ENCODE results near the gene CHCHD6.

The CHCHD6 gene

DNA sequence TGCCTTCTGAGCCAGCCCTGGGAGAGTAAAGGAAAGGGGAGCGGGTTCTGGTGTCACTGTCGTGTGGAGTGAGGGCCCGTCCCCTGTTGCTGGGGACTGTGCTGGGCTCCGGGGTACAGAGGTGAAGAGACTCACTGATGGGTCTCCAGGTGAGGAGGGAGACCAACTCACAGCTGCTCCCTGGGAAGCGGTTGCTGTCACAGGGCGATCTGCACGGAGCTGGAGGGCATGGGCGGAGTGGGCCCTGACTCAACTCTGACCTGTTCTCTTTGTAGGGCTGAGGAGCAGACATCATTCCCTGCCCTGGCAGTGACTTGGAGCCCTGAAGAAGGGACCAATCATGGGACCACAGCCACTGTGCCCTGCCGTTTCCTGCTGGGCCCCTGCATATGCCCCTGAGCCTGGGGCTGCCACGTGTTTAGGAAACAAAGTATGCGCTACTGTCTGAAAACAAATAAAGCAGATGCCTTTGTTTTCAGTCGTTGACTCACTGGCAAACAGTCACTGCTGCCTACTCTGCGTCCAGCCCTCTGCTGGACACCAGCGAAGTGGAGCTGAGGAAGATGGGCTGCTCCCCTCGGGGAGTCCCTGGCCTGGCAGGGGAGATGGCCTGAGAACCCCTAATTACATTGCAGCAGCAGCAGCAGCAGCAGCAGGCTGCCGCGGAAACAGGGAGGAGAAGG lies 256.0 kb downstream of the CHCHD6 start:
- peak; percentile 83 for DNase-seq (ENCODE audit: low spot score)

- peak; percentile 36 for DNase-seq (ENCODE audit: low spot score)
These were observed 256.6 kb downstream of the CHCHD6 start for GRCh38 chr3:126960604-126960995.

DNA sequence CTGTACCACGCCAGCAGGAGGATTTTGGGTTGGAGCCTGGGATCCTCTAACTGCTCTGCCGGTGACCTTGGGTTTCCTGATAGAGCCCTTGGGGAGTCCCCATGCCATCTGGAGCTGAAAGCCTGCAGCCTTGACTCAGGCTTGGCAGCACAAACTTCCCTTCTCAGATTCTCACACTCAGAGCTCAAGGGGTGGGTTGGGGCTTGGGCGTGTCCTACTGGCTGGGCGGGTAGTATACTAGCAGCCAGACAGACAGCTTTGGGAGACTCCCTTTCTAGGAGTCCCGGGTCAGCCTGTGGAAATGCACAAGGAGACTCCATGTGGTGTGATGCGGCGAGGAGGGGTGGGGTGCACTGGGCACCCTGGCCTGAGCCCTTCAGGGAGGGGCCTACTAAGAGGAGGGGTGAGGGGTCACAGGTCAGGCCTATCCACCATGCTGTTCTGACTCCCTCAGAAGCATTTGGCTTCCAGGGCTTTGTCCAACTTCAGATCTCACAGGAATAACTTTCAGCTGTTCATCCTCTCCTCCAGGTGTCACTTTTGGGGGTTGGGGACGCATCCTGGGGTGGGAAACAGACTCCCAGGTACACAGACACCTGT lies 257.3 kb downstream of the CHCHD6 start:
- DNase-seq (ENCODE audit: low spot score) = peak; percentile 42

- no peak for DNase-seq (ENCODE audit: low spot score)
These were observed 257.9 kb downstream of the CHCHD6 start for GRCh38 chr3:126961791-126962461.

GRCh38 chr3:126962756-126963155 lies 258.7 kb downstream of the CHCHD6 start:
- DNase-seq (ENCODE audit: low spot score) = no peak

- no peak for DNase-seq (ENCODE audit: low spot score)
These were observed 259.5 kb downstream of the CHCHD6 start for GRCh38 chr3:126963261-126964190.

GRCh38 chr3:126964261-126964660 lies 260.2 kb downstream of the CHCHD6 start:
- DNase-seq (ENCODE audit: low spot score) = no peak

- no peak for DNase-seq (ENCODE audit: low spot score)
These were observed 260.9 kb downstream of the CHCHD6 start for GRCh38 chr3:126964950-126965349.

- DNase-seq (ENCODE audit: low spot score) = no peak
These were observed 261.6 kb downstream of the CHCHD6 start for GRCh38 chr3:126965526-126966080.

- no peak for DNase-seq (ENCODE audit: low spot score)
These were observed 263.3 kb downstream of the CHCHD6 start for GRCh38 chr3:126967386-126967785.

GRCh38 chr3:126968391-126969390 lies 264.7 kb downstream of the CHCHD6 start:
- DNase-seq (ENCODE audit: low spot score) = no peak

- DNase-seq (ENCODE audit: low spot score) = no peak
These were observed 265.5 kb downstream of the CHCHD6 start for GRCh38 chr3:126969586-126969985.

DNA sequence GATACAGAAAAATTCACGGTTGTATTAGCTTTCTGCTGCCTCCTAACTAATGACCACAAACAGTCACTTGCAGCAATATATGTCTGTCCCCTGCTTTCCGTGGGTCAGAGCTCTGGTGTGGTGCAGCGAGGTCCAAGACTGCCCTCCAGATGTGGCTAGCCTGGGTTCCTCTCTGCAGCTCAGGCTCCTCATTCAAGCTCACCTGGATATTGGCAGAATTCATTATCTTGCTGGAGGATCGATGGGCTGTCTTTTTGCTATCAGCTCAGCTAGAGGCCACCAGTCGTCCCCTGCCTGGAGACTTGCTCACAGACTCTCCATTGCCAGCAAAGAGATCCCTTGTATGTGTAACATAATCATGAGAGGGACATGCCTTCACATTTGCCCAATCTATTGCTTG lies 266.1 kb downstream of the CHCHD6 start:
- no peak for DNase-seq (ENCODE audit: low spot score)

GRCh38 chr3:126970921-126971320 lies 266.9 kb downstream of the CHCHD6 start:
- no peak for DNase-seq (ENCODE audit: low spot score)

DNA sequence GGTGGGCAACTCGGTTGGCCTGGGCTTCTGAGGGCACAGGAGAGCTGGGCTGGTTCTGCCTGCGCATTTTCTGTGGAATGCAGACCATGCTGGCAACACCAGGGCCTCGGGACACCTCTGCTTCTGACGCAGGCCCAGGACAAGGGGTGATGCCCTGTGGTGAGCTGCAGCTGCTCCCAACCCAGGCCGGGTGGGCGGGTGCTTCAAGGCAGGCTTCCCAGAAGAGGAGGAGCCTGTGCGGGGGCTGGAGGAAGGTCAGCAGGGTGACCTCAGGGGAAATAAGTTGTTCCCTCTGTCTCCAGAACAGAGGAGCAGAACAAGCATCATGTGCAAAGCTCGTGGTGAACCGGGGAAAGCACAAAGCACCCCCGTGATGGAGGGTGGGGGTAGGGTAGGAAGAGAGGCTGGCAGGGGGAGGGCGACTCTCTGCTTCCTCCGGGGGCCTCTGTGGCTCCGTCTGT lies 267.9 kb downstream of the CHCHD6 start:
- peak; percentile 78 for DNase-seq (ENCODE audit: low spot score)

DNA sequence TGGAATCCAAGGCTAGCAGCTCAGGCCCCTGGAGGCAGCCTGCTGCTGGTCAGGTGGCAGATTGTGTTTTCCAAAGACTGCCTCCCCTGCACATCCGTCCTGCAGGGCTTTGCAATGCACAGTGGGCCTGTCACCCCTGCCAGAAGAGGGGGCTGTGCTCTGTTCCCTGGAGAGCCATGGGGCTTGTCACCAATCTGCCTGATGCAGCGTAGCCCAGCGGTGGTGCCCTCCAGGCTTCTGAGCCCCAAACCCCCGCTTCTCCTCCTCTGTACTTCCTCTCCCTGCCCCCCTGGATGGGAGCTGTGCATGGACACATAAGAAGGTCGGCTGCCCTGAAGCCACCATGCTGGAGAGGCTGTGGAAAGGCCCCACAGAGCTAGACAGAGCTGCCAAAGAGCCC lies 268.8 kb downstream of the CHCHD6 start:
- no peak for DNase-seq (ENCODE audit: low spot score)

DNA sequence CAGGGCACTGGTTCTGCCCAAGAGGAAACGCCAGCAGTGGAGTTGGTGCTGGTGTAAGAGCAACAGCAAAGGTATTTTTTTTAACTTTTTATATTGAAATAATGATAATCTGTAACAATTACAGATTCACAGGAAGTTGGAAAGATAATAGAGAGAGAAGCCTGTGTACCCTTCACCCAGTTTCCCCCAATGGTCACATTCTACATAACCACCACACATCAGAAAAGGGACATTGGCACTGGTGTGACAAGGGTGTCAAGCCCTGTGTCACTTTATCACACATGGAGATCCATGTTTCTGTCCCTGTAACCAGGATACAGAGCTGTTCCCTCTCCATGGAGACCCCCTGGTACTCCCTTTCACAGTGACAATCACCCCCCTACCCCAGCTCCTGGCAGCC lies 269.8 kb downstream of the CHCHD6 start:
- no peak for DNase-seq (ENCODE audit: low spot score)

GRCh38 chr3:126974756-126975155 lies 270.7 kb downstream of the CHCHD6 start:
- DNase-seq (ENCODE audit: low spot score) = no peak

DNA sequence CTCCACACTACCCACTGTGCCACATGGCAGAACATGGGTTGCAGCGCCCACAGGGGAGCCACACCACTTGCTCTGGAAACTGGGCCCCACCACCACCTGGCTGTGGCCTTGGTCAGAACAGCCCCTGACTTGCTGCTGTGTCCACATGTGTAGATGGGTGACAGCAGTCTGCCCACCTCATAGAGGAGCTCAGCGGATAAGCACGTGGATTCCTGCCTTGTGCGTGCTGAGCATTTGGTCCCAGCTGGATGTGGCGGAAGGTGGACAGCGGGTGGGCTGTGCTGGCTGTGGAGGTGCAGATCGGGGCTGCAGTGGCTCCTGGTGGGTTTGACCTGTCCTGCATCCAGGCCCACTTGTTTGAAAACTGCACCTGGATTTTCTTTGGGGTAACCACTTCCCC lies 272.9 kb downstream of the CHCHD6 start:
- no peak for DNase-seq (ENCODE audit: low spot score)

- no peak for DNase-seq (ENCODE audit: low spot score)
These were observed 273.8 kb downstream of the CHCHD6 start for GRCh38 chr3:126977821-126978220.

DNA sequence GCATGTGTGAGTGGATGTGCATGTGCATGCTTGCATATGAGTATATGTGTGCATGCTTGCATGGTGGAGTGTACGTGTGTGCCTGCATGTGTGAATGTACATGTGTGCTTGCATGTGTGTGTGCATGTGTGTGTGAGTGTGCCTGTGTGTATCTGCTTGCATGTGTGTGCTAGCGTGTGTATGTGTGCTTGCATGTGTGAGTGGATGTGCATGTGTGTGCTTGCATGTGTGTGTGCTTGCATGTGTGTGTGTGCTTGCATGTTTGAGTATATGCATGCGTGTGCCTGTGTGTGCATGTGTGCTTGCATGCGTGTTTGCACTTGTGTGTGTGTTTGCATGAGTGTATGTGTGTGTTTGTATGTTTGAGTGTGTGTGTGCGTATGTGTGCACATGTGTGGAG lies 274.3 kb downstream of the CHCHD6 start:
- no peak for DNase-seq (ENCODE audit: low spot score)

Data from pons (tissue), 1 donor.